Keratinocyte (primary cell): Measurements from ENCODE around the gene SLC23A2. TPM values are rescaled to one million over a fixed set of nuclear protein-coding genes. Genes with fewer than 3 reads are reported as not detected.

Source experiments
- DNase-seq: peaks from one replicate; pipeline ENCODE4 v3.0.0-alpha.2; 2011; ENCODE audit warnings: low read depth, missing footprints, low spot score
- FAIRE-seq: peaks from 2 replicates; lab custom pipeline; 2011; peaks lifted over from hg19 to GRCh38; lab: Jason Lieb, UNC
- H2AFZ ChIP-seq: 2 replicates; pipeline ENCODE4 v1.6.0; 2012; ENCODE audit warnings: low read length, control low read depth, inconsistent platforms; ENCODE audit not compliant: control insufficient read depth
- H3K27ac ChIP-seq: 2 replicates; pipeline ENCODE4 v1.5.1; 2011; ENCODE audit warnings: low read length; ENCODE audit not compliant: control insufficient read depth, insufficient read depth
- H3K27me3 ChIP-seq: 3 replicates; pipeline ENCODE4 v1.6.0; 2011; ENCODE audit warnings: low read length; ENCODE audit not compliant: control insufficient read depth, insufficient read depth; ENCODE audit errors: extremely low read depth
- H3K36me3 ChIP-seq, 2 experiments: 2 replicates in 1 of 2; 3 replicates in 1 of 2; pipeline ENCODE4 v1.5.1; 2011; ENCODE audit warnings: low read length in 2 of 2, mild to moderate bottlenecking in 1 of 2; ENCODE audit not compliant: control insufficient read depth in 2 of 2, insufficient read depth in 2 of 2; ENCODE audit errors: extremely low read depth in 1 of 2
- H3K4me1 ChIP-seq: 3 replicates; pipeline ENCODE4 v1.5.1; 2011; ENCODE audit warnings: low read length; ENCODE audit not compliant: control insufficient read depth, insufficient read depth; ENCODE audit errors: extremely low read depth
- H3K4me2 ChIP-seq: 3 replicates; pipeline ENCODE4 v1.6.0; 2011; ENCODE audit warnings: low read depth, low read length; ENCODE audit not compliant: control insufficient read depth, insufficient read depth; ENCODE audit errors: extremely low read depth
- H3K4me3 ChIP-seq, 3 experiments: fragments of 200-600 bp in 1 of 3; sonication (generic) in 1 of 3; 2 replicates in 2 of 3; 3 replicates in 1 of 3; pipeline ENCODE4 v1.5.1; 2011 to 2016; ENCODE audit warnings: low read length in 3 of 3, mild to moderate bottlenecking in 3 of 3, control low read depth in 2 of 3, inconsistent platforms in 1 of 3, low read depth in 1 of 3, mixed read lengths in 1 of 3, mixed run types in 1 of 3, moderate library complexity in 1 of 3; ENCODE audit not compliant: control insufficient read depth in 2 of 3, insufficient read depth in 2 of 3; ENCODE audit errors: extremely low read depth in 1 of 3
- H3K79me2 ChIP-seq: 2 replicates; pipeline ENCODE4 v1.6.0; 2012; ENCODE audit warnings: low read length; ENCODE audit not compliant: control insufficient read depth, insufficient read depth
- H3K9ac ChIP-seq: 3 replicates; pipeline ENCODE4 v1.6.0; 2011; ENCODE audit warnings: low read length; ENCODE audit not compliant: control insufficient read depth, insufficient read depth; ENCODE audit errors: extremely low read depth
- H3K9me1 ChIP-seq: 3 replicates; pipeline ENCODE4 v1.6.0; 2011; ENCODE audit warnings: low read length; ENCODE audit not compliant: control insufficient read depth, insufficient read depth; ENCODE audit errors: extremely low read depth
- H3K9me3 ChIP-seq: 2 replicates; pipeline ENCODE4 v1.5.1; 2012; ENCODE audit warnings: low read depth, low read length; ENCODE audit not compliant: control insufficient read depth
- H4K20me1 ChIP-seq: 3 replicates; pipeline ENCODE4 v1.6.0; 2011; ENCODE audit warnings: low read length; ENCODE audit not compliant: control insufficient read depth, insufficient read depth; ENCODE audit errors: extremely low read depth
- CTCF ChIP-seq, 3 experiments: IDR thresholded peaks in 1 of 3; conservative IDR thresholded peaks in 1 of 3; optimal IDR thresholded peaks in 1 of 3; 2 replicates in 2 of 3; 3 replicates in 1 of 3; pipeline versions ENCODE3 to v1.5.1; 2011; ENCODE audit warnings: low read length in 3 of 3, mild to moderate bottlenecking in 3 of 3, moderate library complexity in 2 of 3, control low read depth in 1 of 3, inconsistent platforms in 1 of 3; ENCODE audit not compliant: insufficient read depth in 2 of 3; ENCODE audit errors: extremely low read depth in 1 of 3
- EZH2 ChIP-seq: IDR thresholded peaks from one replicate; pipeline ENCODE4 v1.6.1; 2012; ENCODE audit warnings: inconsistent platforms, mild to moderate bottlenecking, low read length, moderate library complexity
- dilution Hi-C: fragments of 300-500 bp; cut with MboI; formaldehyde crosslinking; loops from one replicate; pipeline ENCODE4 v1.7.0; 2020; ENCODE audit warnings: low sequenced_read_pairs; ENCODE audit not compliant: extremely low pct_ligation_motif_present
- polyA plus RNA-seq, 5 experiments: library from polyadenylated mRNA; depleted of rRNA in 3 of 5; stranded (reverse) in 3 of 5; stranded (forward) in 1 of 5; unstranded in 1 of 5; fragments of >200 nt; gene quantifications; 1 replicate in 1 of 5; 2 replicates in 3 of 5; 3 replicates in 1 of 5; pipeline versions ENCODE4 v1.2.1 to v1.2.3, GENCODE V29; 2011 to 2012; ENCODE audit warnings: missing spikeins in 2 of 5, low read depth in 1 of 5, low replicate concordance in 1 of 5

SLC23A2 gene
- polyA plus RNA-seq, 1 donor (not counting 4 experiments of a cell fraction or from before 2014, with no cell fraction given), result 13.4 TPM

DNA sequence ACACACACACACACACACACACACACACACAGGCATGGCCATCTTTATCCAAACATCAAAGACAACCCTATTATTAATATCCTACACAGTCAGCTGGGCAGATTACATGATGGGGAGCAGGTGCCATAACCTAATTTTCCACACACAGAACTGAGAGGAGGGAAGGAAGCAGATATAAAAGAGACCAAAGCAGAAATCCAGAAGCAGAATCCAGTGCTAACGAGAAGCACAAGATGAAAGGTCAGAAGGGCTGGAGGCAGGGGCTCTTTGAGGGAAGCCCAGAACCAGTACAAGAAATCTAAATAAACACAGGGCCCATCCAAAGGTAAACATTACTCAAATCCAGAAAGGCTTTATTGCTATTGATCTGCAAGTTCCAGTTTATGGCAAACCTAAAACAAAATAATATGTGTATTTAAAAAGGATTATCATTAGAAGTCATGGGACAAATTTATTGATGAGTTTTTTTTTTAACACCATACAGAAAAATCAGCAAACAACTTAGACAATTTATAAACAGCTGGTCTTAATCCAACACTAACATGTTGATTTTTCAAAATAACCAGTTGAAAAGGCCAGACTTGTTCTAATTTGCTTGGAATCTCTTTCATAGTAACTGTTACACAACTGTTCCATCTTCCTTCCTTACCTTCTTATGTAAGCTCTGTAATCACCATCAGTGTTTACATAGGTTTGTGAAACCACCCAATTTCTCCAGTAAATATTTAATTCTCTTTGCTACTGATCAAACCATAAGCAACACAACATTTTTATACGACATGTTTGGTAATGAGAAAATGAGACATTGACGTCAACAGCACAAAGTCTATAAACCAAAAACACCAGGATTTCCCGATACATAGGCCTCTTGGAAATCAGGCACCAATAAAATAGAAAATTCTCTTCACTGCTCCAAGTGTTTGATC lies 34.2 kb downstream of the SLC23A2 start:
- no peak overlapping the region for H3K4me2 ChIP-seq
- no peak overlapping the region for H3K9ac ChIP-seq
- H4K20me1 ChIP-seq, result no peaks in the 10 kb centered on the region
- H3K4me3 ChIP-seq, result no peak overlapping the region
- dilution Hi-C loops, result no loop called here
- FAIRE-seq (no peak), DNase-seq (no peak)
- peaks cover 0 to 10% of the 10 kb centered on the region in 2 experiments for H3K36me3 ChIP-seq
- no peaks in the 10 kb centered on the region for H3K9me3 ChIP-seq
- H2AFZ ChIP-seq, result no peak overlapping the region
- no peak for TF ChIP-seq CTCF (optimal IDR thresholded peaks at IDR 0.05 in 1 of 3, IDR thresholded peaks at IDR 0.05 in 1 of 3, conservative IDR thresholded peaks at IDR 0.05 in 1 of 3; ENCODE audit: extremely low read depth in 1 of 3, insufficient read depth in 2 of 3, low read length in 3 of 3)
- TF ChIP-seq EZH2, result no peak
- H3K27me3 ChIP-seq, result no peaks in the 10 kb centered on the region
- H3K27ac ChIP-seq, result no peak overlapping the region
- H3K9me1 ChIP-seq, result peaks cover 4% of the 10 kb centered on the region
- H3K4me1 ChIP-seq, result no peaks in the 10 kb centered on the region
- H3K79me2 ChIP-seq, result peaks cover 1% of the 10 kb centered on the region

DNA sequence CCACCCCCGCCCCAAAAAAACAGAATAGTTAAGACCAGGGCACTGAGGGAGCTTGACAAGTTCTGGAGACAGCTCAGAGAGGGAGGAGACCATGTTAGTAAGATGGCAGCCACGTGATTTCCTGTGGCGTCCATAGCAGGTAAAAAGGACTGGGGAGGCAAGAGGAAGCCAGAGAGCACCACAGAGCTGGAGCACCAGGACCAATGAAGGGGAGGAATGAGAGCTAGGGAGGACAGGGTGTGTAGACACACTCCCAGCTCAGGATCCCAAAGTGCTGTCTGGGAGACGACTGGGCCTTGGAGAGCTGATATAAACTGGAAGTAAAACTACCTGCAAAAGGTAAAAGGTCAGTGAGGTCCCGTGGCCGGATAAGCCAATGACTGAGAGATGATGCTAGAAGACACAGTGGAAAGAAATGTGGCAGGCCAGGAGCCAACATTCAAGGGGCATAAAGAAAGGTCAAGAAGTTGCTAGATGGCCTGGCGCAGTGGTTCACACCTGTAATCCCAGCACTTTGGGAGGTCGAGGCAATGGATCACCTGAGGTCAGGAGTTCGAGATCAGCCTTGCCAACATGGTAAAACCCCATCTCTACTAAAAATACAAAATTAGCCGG lies 39.0 kb downstream of the SLC23A2 start:
- Histone ChIP-seq H3K27me3 (no peaks in the 10 kb centered on the region), H3K79me2 (peaks cover 1% of the 10 kb centered on the region), H2AFZ (no peak overlapping the region), H3K4me2 (no peak overlapping the region), H3K9me3 (no peaks in the 10 kb centered on the region), H3K4me1 (no peaks in the 10 kb centered on the region), H3K36me3 (no peaks in the 10 kb centered on the region), H3K4me3 (no peak overlapping the region), H3K27ac (no peak overlapping the region), H4K20me1 (no peaks in the 10 kb centered on the region), H3K9me1 (peaks cover 4% of the 10 kb centered on the region), H3K9ac (no peak overlapping the region)
- dilution Hi-C loops, result no loop called here
- TF ChIP-seq EZH2 (no peak), CTCF (optimal IDR thresholded peaks at IDR 0.05 in 1 of 3, IDR thresholded peaks at IDR 0.05 in 1 of 3, conservative IDR thresholded peaks at IDR 0.05 in 1 of 3; ENCODE audit: extremely low read depth in 1 of 3, insufficient read depth in 2 of 3, low read length in 3 of 3) (no peak)
- DNase-seq (no peak), FAIRE-seq (no peak)
